Caco-2 (cell line): ENCODE results near the gene NOP16. TPM values are rescaled to one million over a fixed set of nuclear protein-coding genes. Genes with fewer than 3 reads are reported as not detected.
A peak's percentile ranks its signal among the peaks of the same experiment; 100 is the strongest.

ENCODE experiments used
- BruUV-seq: library from RNA; stranded (reverse); fragments of 400-500 nt; replicated peaks from 2 replicates; lab custom pipeline; 2021; lab: Mats Ljungman, UMichigan
- CTCF ChIA-PET: fragments of 300-600 bp; sonication (Branson Sonifier 250); formaldehyde crosslinking; loops from one replicate; lab custom pipeline; 2022; ENCODE audit warnings: antibody characterized with exemption; lab: Charles Lee
- POLR2A ChIA-PET: fragments of 300-600 bp; sonication (Branson Sonifier 250); formaldehyde crosslinking; loops from one replicate; lab custom pipeline; 2022; ENCODE audit warnings: antibody characterized with exemption; lab: Charles Lee
- DNase-seq, 2 experiments: peaks; one replicate each; pipeline versions ENCODE4 v3.0.0 to v3.0.0-alpha.2; 2020 to 2022
- H3K27me3 ChIP-seq: replicated peaks from 2 replicates; pipeline ENCODE4 v1.6.0; 2011; ENCODE audit warnings: low read length; ENCODE audit not compliant: control insufficient read depth, insufficient read depth
- H3K36me3 ChIP-seq: 2 replicates; pipeline ENCODE4 v1.5.1; 2011; ENCODE audit warnings: low read length; ENCODE audit not compliant: control insufficient read depth, insufficient read depth
- H3K4me1 ChIP-seq: fragments of 250-450 bp; sonication (Bioruptor Pico); 2 replicates; pipeline ENCODE4 v1.5.1; 2020; ENCODE audit warnings: mild to moderate bottlenecking
- H3K4me3 ChIP-seq: 2 replicates; pipeline ENCODE4 v1.5.1; 2011; ENCODE audit warnings: low read depth, mild to moderate bottlenecking, control low read depth, low read length
- H3K9me3 ChIP-seq: fragments of 250-450 bp; sonication (Bioruptor Pico); 2 replicates; pipeline ENCODE4 v1.5.1; 2020; ENCODE audit warnings: mild to moderate bottlenecking, moderate library complexity
- H3K27ac Mint-ChIP-seq: one replicate; pipeline ENCODE4 v1.8.0; 2022; ENCODE audit warnings: mixed read lengths; ENCODE audit not compliant: unreplicated experiment
- H3K27me3 Mint-ChIP-seq: one replicate; pipeline ENCODE4 v1.8.0; 2022; ENCODE audit warnings: mixed read lengths; ENCODE audit not compliant: insufficient read depth, unreplicated experiment
- H3K36me3 Mint-ChIP-seq: one replicate; pipeline ENCODE4 v1.8.0; 2022; ENCODE audit warnings: mild to moderate bottlenecking, mixed read lengths; ENCODE audit not compliant: insufficient read depth, unreplicated experiment
- H3K4me1 Mint-ChIP-seq: one replicate; pipeline ENCODE4 v1.8.0; 2022; ENCODE audit warnings: low read depth, mixed read lengths; ENCODE audit not compliant: unreplicated experiment
- H3K4me3 Mint-ChIP-seq: one replicate; pipeline ENCODE4 v1.8.0; 2022; ENCODE audit warnings: mild to moderate bottlenecking, moderate library complexity, mixed read lengths; ENCODE audit not compliant: unreplicated experiment
- H3K9me3 Mint-ChIP-seq: one replicate; pipeline ENCODE4 v1.8.0; 2022; ENCODE audit warnings: mixed read lengths; ENCODE audit not compliant: unreplicated experiment
- intact Hi-C: fragments of 100-400 bp; cut with micrococcal nuclease; formaldehyde crosslinking; loops from one replicate; pipeline ENCODE4 v1.10.0; 2022; ENCODE audit not compliant: unreplicated experiment
- total RNA-seq: library from RNA; stranded (reverse); gene quantifications from 2 replicates; pipeline ENCODE4 v1.2.3, GENCODE V29; 2022
- TF ChIP-seq, protein P1 (sequence below), 2 experiments: fragments of 200-600 bp in 1 of 2; IDR thresholded peaks; 1 replicate in 1 of 2; 2 replicates in 1 of 2; pipeline versions ENCODE4 v1.5.1 to v1.8.0; 2011 to 2022; ENCODE audit warnings: antibody characterized with exemption in 1 of 2, control low read depth in 1 of 2, inconsistent platforms in 1 of 2, low read depth in 1 of 2, low read length in 1 of 2, mild to moderate bottlenecking in 1 of 2, moderate library complexity in 1 of 2; ENCODE audit not compliant: insufficient read depth in 1 of 2, severe bottlenecking in 1 of 2, unreplicated experiment in 1 of 2

Gene NOP16
- total RNA-seq, 1 experiment from 2014 or later: 48.0 TPM

DNA sequence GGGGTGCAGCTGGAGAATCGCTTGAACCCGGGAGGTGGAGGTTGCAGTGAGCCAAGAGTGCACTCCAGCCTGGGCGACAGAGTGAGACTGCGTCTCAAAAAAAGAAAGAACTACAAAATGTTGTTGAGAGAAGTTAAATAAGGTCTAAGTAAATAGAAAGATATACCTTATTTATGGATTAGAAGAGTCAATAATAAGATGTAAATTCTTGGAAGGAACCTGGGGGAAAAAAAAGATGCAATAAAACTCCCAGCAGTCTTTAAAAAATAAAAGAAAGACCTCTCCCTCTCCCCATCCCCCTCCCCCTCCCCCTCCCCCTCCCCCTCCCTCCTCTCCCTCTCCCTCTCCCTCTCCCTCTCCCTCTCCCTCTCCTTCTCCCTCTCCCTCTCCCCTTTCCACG lies 44.3 kb upstream of the NOP16 start:
- no peak overlapping the region for H3K4me3 ChIP-seq
- H3K4me3 Mint-ChIP-seq: no peak overlapping the region
- TF ChIP-seq, protein P1, sequence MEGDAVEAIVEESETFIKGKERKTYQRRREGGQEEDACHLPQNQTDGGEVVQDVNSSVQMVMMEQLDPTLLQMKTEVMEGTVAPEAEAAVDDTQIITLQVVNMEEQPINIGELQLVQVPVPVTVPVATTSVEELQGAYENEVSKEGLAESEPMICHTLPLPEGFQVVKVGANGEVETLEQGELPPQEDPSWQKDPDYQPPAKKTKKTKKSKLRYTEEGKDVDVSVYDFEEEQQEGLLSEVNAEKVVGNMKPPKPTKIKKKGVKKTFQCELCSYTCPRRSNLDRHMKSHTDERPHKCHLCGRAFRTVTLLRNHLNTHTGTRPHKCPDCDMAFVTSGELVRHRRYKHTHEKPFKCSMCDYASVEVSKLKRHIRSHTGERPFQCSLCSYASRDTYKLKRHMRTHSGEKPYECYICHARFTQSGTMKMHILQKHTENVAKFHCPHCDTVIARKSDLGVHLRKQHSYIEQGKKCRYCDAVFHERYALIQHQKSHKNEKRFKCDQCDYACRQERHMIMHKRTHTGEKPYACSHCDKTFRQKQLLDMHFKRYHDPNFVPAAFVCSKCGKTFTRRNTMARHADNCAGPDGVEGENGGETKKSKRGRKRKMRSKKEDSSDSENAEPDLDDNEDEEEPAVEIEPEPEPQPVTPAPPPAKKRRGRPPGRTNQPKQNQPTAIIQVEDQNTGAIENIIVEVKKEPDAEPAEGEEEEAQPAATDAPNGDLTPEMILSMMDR (IDR thresholded peaks at IDR 0.05; ENCODE audit: insufficient read depth in 1 of 2, low read depth in 1 of 2, low read length in 1 of 2, severe bottlenecking in 1 of 2, unreplicated experiment in 1 of 2): no peak
- no peaks in the 10 kb centered on the region for H3K9me3 ChIP-seq
- H3K36me3 ChIP-seq: no peaks in the 10 kb centered on the region
- ChIA-PET CTCF (no interaction called here), POLR2A (no interaction called here)
- no peaks in the 10 kb centered on the region for H3K4me1 ChIP-seq
- intact Hi-C loops: no loop called here
- peaks cover 9% of the 10 kb centered on the region for H3K9me3 Mint-ChIP-seq
- H3K4me1 Mint-ChIP-seq: no peaks in the 10 kb centered on the region
- DNase-seq: no peak
- H3K27ac Mint-ChIP-seq: no peak overlapping the region
- no TSS peak for BruUV-seq
- no peaks in the 10 kb centered on the region for H3K27me3 Mint-ChIP-seq
- peaks cover 8% of the 10 kb centered on the region for H3K36me3 Mint-ChIP-seq
- no peaks in the 10 kb centered on the region for H3K27me3 ChIP-seq

DNA sequence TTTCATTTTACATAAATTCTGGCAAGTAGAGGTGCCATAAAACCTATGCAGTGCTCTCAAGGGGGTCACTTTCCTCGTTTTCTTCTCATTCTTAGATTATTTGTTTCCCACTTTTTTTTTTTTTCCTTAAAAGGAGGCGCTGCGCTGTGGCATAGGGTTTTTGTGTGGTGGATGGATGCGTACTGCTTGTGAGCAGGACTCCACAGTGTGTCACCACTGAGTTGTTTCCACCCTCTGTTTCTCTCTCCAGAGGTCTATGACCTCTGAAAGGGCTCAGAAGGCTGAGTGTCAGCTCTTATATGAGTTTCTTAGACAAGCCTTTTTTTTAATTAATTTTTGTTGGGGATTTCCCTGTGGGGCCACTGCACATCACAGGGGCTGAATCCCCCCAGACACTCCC lies 41.6 kb upstream of the NOP16 start:
- CTCF ChIA-PET: interaction anchor here (1.1 kb wide), 1 partner anchor 18 kb away, joined by 3 read pairs; no protein-coding TSS in a partner anchor
- DNase-seq: no peak
- H3K27ac Mint-ChIP-seq: no peak overlapping the region

DNA sequence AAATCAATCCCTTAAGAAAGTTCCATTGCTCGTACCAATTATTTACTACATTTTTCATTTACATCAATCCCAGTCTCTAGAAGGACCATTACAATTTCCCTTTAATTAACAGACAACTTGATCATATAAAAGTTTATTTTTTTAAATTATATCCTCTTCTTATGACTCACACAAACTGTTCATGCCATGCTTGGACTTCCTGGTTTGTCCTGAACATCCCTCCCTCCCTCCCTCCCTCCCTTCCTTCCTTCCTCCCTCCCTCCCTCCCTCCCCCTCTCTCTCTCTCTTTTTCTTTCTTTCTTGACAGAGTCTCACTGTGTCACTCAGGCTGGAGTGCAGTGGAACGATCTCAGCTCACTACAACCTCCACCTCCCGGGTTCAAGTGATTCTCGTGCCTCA lies 39.6 kb upstream of the NOP16 start:
- no peak overlapping the region for H3K4me3 ChIP-seq
- no peaks in the 10 kb centered on the region for H3K9me3 ChIP-seq
- TF ChIP-seq, protein P1 (IDR thresholded peaks at IDR 0.05; ENCODE audit: insufficient read depth in 1 of 2, low read depth in 1 of 2, low read length in 1 of 2, severe bottlenecking in 1 of 2, unreplicated experiment in 1 of 2): no peak
- intact Hi-C loops: no loop called here
- ChIA-PET CTCF (no interaction called here), POLR2A (no interaction called here)
- no TSS peak for BruUV-seq
- H3K4me3 Mint-ChIP-seq: no peak overlapping the region
- H3K27me3 Mint-ChIP-seq: no peaks in the 10 kb centered on the region
- no peak for DNase-seq
- H3K27ac Mint-ChIP-seq: no peak overlapping the region
- peaks cover 21% of the 10 kb centered on the region for H3K4me1 ChIP-seq
- peaks cover 7% of the 10 kb centered on the region for H3K4me1 Mint-ChIP-seq
- peaks cover 8% of the 10 kb centered on the region for H3K36me3 Mint-ChIP-seq
- H3K27me3 ChIP-seq: no peaks in the 10 kb centered on the region
- H3K9me3 Mint-ChIP-seq: peaks cover 9% of the 10 kb centered on the region
- H3K36me3 ChIP-seq: no peaks in the 10 kb centered on the region

More for the DNA sequence above, 41.6 kb upstream of the NOP16 start:
- TF ChIP-seq, protein P1 (IDR thresholded peaks at IDR 0.05; ENCODE audit: insufficient read depth in 1 of 2, low read depth in 1 of 2, low read length in 1 of 2, severe bottlenecking in 1 of 2, unreplicated experiment in 1 of 2): peak in 1 of 2 experiments; percentile 20
- Mint-ChIP-seq H3K9me3 (peaks cover 9% of the 10 kb centered on the region), H3K36me3 (peaks cover 8% of the 10 kb centered on the region), H3K27me3 (no peaks in the 10 kb centered on the region), H3K4me1 (peaks cover 7% of the 10 kb centered on the region), H3K4me3 (no peak overlapping the region)
- POLR2A ChIA-PET: no interaction called here
- intact Hi-C loops: no loop called here
- no peaks in the 10 kb centered on the region for H3K9me3 ChIP-seq
- H3K27me3 ChIP-seq: no peaks in the 10 kb centered on the region
- H3K4me3 ChIP-seq: no peak overlapping the region
- peaks cover 11% of the 10 kb centered on the region for H3K4me1 ChIP-seq
- no TSS peak for BruUV-seq
- no peaks in the 10 kb centered on the region for H3K36me3 ChIP-seq
